Gastrocnemius medialis (tissue), 4 donors: ENCODE data around the gene CELSR1.

ENCODE experiments used
- POLR2A ChIP-seq, 2 donors: fragments of 450-650 bp; IDR thresholded peaks; one replicate each; pipeline ENCODE4 v1.6.1; 2017; ENCODE audit warnings: antibody characterized with exemption in 2 of 2, mild to moderate bottlenecking in 2 of 2, moderate library complexity in 2 of 2
- TF ChIP-seq, protein P1 (sequence below), 5 experiments: fragments of 450-650 bp in 3 of 5; fragments of 200-600 bp in 2 of 5; sonication (generic) in 2 of 5; IDR thresholded peaks in 4 of 5; conservative IDR thresholded peaks in 1 of 5; 1 replicate in 4 of 5; 2 replicates in 1 of 5; pipeline ENCODE4 v1.5.1; 2016 to 2019; ENCODE audit warnings: antibody characterized with exemption in 5 of 5, mild to moderate bottlenecking in 3 of 5, moderate library complexity in 3 of 5

DNA sequence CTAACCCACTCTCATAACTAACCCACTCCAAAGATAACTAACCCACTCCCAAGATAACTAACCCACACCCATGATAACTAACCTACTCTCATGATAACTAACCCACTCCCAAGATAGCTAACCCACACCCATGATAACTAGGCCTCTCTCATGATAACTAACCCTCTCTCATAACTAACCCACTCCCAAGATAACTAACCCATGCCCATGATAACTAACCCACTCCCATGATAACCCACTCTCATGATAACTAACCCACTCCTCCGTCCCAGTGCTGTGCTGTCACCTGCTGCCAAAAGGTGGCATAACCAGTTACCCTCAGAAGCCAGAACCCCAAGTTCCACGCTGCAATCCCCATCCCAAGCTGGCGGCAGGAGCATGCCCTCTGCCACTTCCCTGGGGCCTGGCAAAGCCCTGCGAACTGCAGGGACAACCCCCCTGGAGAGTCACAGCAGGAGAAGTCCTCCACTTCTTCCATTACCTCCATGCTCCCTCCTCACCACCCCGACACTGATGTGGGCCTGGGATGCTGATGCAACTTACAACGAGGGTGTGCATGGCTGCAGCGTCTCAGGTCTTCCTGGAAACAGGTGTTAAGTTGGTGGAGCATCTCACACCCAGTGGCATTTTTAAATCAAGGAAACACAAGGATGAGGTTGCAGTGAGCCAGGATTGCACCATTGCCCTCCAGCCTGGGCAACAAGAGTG is 30.8 kb upstream of the CELSR1 start:
- TF ChIP-seq, protein P1, sequence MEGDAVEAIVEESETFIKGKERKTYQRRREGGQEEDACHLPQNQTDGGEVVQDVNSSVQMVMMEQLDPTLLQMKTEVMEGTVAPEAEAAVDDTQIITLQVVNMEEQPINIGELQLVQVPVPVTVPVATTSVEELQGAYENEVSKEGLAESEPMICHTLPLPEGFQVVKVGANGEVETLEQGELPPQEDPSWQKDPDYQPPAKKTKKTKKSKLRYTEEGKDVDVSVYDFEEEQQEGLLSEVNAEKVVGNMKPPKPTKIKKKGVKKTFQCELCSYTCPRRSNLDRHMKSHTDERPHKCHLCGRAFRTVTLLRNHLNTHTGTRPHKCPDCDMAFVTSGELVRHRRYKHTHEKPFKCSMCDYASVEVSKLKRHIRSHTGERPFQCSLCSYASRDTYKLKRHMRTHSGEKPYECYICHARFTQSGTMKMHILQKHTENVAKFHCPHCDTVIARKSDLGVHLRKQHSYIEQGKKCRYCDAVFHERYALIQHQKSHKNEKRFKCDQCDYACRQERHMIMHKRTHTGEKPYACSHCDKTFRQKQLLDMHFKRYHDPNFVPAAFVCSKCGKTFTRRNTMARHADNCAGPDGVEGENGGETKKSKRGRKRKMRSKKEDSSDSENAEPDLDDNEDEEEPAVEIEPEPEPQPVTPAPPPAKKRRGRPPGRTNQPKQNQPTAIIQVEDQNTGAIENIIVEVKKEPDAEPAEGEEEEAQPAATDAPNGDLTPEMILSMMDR (IDR thresholded peaks at IDR 0.05 in 4 of 5, conservative IDR thresholded peaks at IDR 0.05 in 1 of 5), result no peak
- no peak for TF ChIP-seq POLR2A (IDR thresholded peaks at IDR 0.05)
